Panc1 (cell line): ENCODE data around the gene LTC4S. TPM values are rescaled to one million over a fixed set of nuclear protein-coding genes. Genes with fewer than 3 reads are reported as not detected.
A peak's percentile ranks its signal among the peaks of the same experiment; 100 is the strongest.

Experiments
- ATAC-seq: fragments of 200-7000 bp; cut with Tn5 transposase; 2 replicates; pipeline ENCODE4 v1.9.1; 2020; ENCODE audit warnings: mild to moderate bottlenecking, moderate library complexity
- BruUV-seq: library from RNA; stranded (reverse); fragments of 400-500 nt; replicated peaks from 2 replicates; lab custom pipeline; 2021; lab: Mats Ljungman, UMichigan
- CTCF ChIA-PET: fragments of 300-600 bp; sonication (Branson Sonifier 250); formaldehyde crosslinking; loops from one replicate; lab custom pipeline; 2022; ENCODE audit warnings: antibody characterized with exemption; lab: Charles Lee
- POLR2A ChIA-PET: fragments of 300-600 bp; sonication (Branson Sonifier 250); formaldehyde crosslinking; loops from one replicate; lab custom pipeline; 2022; ENCODE audit warnings: antibody characterized with exemption; lab: Charles Lee
- DNase-seq: peaks from one replicate; pipeline ENCODE4 v3.0.0-alpha.2; 2010; ENCODE audit warnings: low read depth, low spot score
- H3K27ac ChIP-seq: 2 replicates; pipeline ENCODE4 v1.5.1; 2011; ENCODE audit warnings: mild to moderate bottlenecking, low read length, inconsistent platforms
- H3K27me3 ChIP-seq: fragments of 200-500 bp; sonication (Bioruptor generic); 2 replicates; pipeline ENCODE4 v1.6.0; 2014; ENCODE audit warnings: low read length, inconsistent platforms; ENCODE audit not compliant: control insufficient read depth, insufficient read depth
- H3K36me3 ChIP-seq: fragments of 200-500 bp; sonication (Bioruptor generic); 2 replicates; pipeline ENCODE4 v1.5.1; 2014; ENCODE audit warnings: inconsistent platforms, mild to moderate bottlenecking, low read length, moderate library complexity; ENCODE audit not compliant: control insufficient read depth, insufficient read depth
- H3K4me1 ChIP-seq: 2 replicates; pipeline ENCODE4 v1.5.1; 2011; ENCODE audit warnings: inconsistent platforms, mild to moderate bottlenecking, low read length, moderate library complexity; ENCODE audit not compliant: control insufficient read depth, insufficient read depth
- H3K4me3 ChIP-seq, 2 experiments: 2 replicates each; pipeline ENCODE4 v1.5.1; 2011 to 2012; ENCODE audit warnings: low read depth in 2 of 2, low read length in 2 of 2, mild to moderate bottlenecking in 2 of 2, inconsistent platforms in 1 of 2, moderate library complexity in 1 of 2
- H3K9me3 ChIP-seq: fragments of 200-500 bp; sonication (Bioruptor generic); 2 replicates; pipeline ENCODE4 v1.5.1; 2014; ENCODE audit warnings: low read depth, mild to moderate bottlenecking, inconsistent platforms, low read length, moderate library complexity; ENCODE audit not compliant: control insufficient read depth, insufficient read depth
- CTCF ChIP-seq: fragments of 450-650 bp; IDR thresholded peaks from 2 replicates; pipeline ENCODE4 v1.5.1; 2017; ENCODE audit warnings: mild to moderate bottlenecking
- POLR2AphosphoS5 ChIP-seq: IDR thresholded peaks from 2 replicates; pipeline ENCODE4 v1.6.1; 2012; ENCODE audit warnings: mild to moderate bottlenecking, low read depth, low read length, moderate library complexity
- SIN3A ChIP-seq: IDR thresholded peaks from 2 replicates; pipeline ENCODE4 v1.6.1; 2012; ENCODE audit warnings: low read depth, mild to moderate bottlenecking, low read length, moderate library complexity, borderline replicate concordance; ENCODE audit not compliant: insufficient read depth
- TCF7L2 ChIP-seq: IDR thresholded peaks from 2 replicates; pipeline ENCODE4 v1.6.1; 2011; ENCODE audit warnings: mild to moderate bottlenecking, low read depth, low read length, inconsistent platforms
- in situ Hi-C: cut with HindIII; loops from 2 replicates; pipeline ENCODE4 v1.10.0; 2016; ENCODE audit warnings: low sequenced_read_pairs, low pct_unique_long_range_greater_than_20kb
- intact Hi-C: fragments of 100-400 bp; cut with micrococcal nuclease; formaldehyde crosslinking; loops from one replicate; pipeline ENCODE4 v1.10.0; 2022; ENCODE audit not compliant: unreplicated experiment
- total RNA-seq: library from RNA; stranded (reverse); gene quantifications from one replicate; pipeline ENCODE4 v1.2.1, GENCODE V29; 2021; ENCODE audit not compliant: unreplicated experiment
- TF ChIP-seq, protein P1 (sequence below), 2 experiments: IDR thresholded peaks; 2 replicates each; pipeline ENCODE4 v1.6.1; 2011 to 2012; ENCODE audit warnings: low read depth in 2 of 2, control low read depth in 1 of 2, low read length in 1 of 2, mild to moderate bottlenecking in 1 of 2, moderate library complexity in 1 of 2; ENCODE audit not compliant: insufficient read depth in 1 of 2

The LTC4S gene
- total RNA-seq, 1 experiment from 2014 or later: 0.69 TPM

DNA sequence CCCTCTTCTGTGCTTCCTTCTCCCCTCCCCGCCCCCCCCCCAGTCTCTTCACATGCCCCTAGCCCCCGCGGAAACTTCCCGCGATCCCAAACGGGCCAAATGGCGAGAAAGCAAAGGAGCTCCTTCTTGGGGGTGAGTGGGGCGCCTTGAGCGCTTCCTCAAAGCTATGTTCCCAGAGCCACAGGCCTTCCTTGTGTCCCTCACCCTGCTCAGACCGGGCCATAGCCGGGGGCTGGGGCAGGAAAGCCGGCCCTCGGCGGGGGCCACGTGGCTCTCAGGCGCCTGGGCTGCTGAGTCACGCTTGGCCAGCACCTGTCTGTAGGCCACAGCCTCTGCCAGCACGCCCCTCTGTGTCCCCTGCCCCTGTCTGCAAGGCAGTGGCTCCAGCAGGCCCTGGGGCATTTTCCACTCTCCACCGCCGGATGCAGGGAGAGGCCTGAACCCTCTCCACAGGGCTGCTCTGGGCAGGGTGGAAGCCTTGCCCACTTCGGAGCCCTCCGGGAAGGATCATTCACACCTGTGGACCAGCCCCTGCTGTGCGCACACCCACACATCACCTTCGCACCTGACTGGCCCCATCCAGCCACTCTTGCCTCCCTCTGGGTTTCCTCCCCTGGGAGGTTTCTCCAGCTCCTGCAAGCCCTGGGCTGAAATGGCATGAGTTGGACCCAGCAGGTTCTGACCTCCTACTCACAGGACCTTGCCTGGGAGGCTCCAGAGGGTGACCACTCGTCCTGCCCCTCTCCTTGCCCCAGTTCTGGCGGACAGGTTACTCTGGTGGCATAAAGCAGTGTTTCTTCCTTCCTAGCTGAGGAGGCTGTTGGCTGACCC, 25.7 kb downstream of the LTC4S start:
- TF ChIP-seq SIN3A (no peak), POLR2AphosphoS5 (no peak), CTCF (no peak), TCF7L2 (no peak)
- TF ChIP-seq, protein P1, sequence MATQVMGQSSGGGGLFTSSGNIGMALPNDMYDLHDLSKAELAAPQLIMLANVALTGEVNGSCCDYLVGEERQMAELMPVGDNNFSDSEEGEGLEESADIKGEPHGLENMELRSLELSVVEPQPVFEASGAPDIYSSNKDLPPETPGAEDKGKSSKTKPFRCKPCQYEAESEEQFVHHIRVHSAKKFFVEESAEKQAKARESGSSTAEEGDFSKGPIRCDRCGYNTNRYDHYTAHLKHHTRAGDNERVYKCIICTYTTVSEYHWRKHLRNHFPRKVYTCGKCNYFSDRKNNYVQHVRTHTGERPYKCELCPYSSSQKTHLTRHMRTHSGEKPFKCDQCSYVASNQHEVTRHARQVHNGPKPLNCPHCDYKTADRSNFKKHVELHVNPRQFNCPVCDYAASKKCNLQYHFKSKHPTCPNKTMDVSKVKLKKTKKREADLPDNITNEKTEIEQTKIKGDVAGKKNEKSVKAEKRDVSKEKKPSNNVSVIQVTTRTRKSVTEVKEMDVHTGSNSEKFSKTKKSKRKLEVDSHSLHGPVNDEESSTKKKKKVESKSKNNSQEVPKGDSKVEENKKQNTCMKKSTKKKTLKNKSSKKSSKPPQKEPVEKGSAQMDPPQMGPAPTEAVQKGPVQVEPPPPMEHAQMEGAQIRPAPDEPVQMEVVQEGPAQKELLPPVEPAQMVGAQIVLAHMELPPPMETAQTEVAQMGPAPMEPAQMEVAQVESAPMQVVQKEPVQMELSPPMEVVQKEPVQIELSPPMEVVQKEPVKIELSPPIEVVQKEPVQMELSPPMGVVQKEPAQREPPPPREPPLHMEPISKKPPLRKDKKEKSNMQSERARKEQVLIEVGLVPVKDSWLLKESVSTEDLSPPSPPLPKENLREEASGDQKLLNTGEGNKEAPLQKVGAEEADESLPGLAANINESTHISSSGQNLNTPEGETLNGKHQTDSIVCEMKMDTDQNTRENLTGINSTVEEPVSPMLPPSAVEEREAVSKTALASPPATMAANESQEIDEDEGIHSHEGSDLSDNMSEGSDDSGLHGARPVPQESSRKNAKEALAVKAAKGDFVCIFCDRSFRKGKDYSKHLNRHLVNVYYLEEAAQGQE (IDR thresholded peaks at IDR 0.05; ENCODE audit: insufficient read depth in 1 of 2, low read depth in 2 of 2, low read length in 1 of 2): no peak
- no TSS peak for BruUV-seq
- Histone ChIP-seq H3K9me3 (no peaks in the 10 kb centered on the region), H3K27me3 (no peaks in the 10 kb centered on the region), H3K36me3 (peaks cover 5% of the 10 kb centered on the region; the same call in 1 of the 2 replicates), H3K27ac (peak overlapping the region; percentile 99), H3K4me3 (no peak overlapping the region), H3K4me1 (peaks cover 48% of the 10 kb centered on the region)
- no peak for DNase-seq
- ATAC-seq: peak; percentile 37
- POLR2A ChIA-PET: interaction anchor here (0.6 to 1.0 kb wide), 3 partner anchors 8 to 17 kb away, joined by 3 to 17 read pairs (median 11); no protein-coding TSS in a partner anchor
- CTCF ChIA-PET: interaction anchor here (1.2 kb wide), 1 partner anchor 57 kb away, joined by 3 read pairs; no protein-coding TSS in a partner anchor
- in situ Hi-C loops (no loop called here), intact Hi-C loops (no loop called here)

DNA sequence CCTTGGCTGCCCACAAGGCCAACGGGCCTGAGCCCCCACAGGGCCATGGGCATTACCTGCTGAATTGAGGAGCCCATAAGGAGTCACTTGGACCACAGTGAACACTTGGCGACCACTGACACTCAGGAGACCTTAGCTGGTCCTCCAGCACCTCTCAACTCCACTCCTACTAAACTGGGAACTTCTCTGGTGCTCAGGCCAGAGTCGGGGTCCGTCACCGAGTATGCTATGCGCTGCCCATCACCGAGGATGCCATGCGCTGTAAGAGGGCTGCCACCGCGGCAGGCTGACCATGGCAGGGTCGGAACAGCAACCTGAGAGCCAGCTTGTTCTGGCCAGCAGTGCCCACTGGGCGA, 26.3 kb downstream of the LTC4S start:
- TF ChIP-seq CTCF: no peak
- no peak for TF ChIP-seq POLR2AphosphoS5
- TF ChIP-seq SIN3A: no peak
- TF ChIP-seq, protein P1 (IDR thresholded peaks at IDR 0.05; ENCODE audit: insufficient read depth in 1 of 2, low read depth in 2 of 2, low read length in 1 of 2): no peak
- TF ChIP-seq TCF7L2: no peak
- ChIA-PET CTCF (interaction anchor here (1.2 kb wide), 1 partner anchor 57 kb away, joined by 3 read pairs; no protein-coding TSS in a partner anchor), POLR2A (interaction anchor here (0.6 kb wide), 1 partner anchor 30 kb away, joined by 7 read pairs; no protein-coding TSS in a partner anchor)
- peaks cover 8% of the 10 kb centered on the region for H3K36me3 ChIP-seq
- no TSS peak for BruUV-seq
- in situ Hi-C loops (no loop called here), intact Hi-C loops (no loop called here)
- no peak for DNase-seq
- peak overlapping the region; percentile 99 for H3K27ac ChIP-seq
- ATAC-seq: peak; percentile 7
- H3K9me3 ChIP-seq: no peaks in the 10 kb centered on the region
- no peaks in the 10 kb centered on the region for H3K27me3 ChIP-seq
- peaks cover 54% of the 10 kb centered on the region for H3K4me1 ChIP-seq
- peak overlapping the region; percentile 39 to 95 for H3K4me3 ChIP-seq
